ENCODE results near the gene CAMSAP2.
A peak's percentile ranks its signal among the peaks of the same experiment; 100 is the strongest.

The CAMSAP2 gene

GRCh38 chr1:200901796-200902444 lies 163.2 kb downstream of the CAMSAP2 start:
- no peak for DNase-seq

DNA sequence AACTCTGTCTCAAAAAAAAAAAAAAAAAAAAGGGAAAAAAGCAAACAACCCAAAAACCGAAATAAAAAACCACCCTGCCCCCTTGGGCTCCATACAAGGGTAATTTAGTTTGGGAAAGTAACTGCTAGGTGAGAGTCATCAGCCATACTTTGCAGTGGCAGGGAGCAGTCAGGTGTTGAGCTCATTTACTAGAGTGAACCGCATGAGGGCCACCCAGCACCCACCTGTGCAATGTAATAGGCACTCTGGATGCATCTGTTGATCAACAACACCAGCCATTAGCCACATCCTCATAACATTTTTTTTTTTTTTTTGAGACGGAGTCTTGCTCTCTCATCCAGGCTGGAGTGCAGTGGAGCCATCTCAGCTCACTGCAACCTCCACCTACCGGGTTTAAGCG lies 165.1 kb downstream of the CAMSAP2 start:
- no peak for DNase-seq

DNA sequence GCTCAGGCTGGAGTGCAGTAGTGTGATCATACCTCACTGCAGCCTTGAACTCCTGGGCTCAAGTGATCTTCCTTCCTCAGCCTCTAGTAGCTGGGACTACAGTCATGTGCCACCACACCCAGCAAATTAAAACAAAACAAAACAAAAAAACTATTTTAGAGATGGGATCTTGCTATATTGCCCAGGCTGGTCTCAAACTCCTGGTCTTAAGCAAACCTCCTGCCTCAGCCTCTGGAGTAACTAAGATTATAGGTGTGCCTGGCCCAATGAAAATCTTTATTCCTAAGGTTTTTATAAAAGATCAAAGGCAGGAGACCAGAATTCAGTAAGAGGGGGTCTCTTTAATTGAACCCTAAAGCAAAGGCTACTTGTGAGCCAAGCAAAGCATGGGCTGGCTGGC lies 166.1 kb downstream of the CAMSAP2 start:
- no peak for DNase-seq

GRCh38 chr1:200905411-200906052 lies 166.8 kb downstream of the CAMSAP2 start:
- DNase-seq: peak; percentile 18

DNA sequence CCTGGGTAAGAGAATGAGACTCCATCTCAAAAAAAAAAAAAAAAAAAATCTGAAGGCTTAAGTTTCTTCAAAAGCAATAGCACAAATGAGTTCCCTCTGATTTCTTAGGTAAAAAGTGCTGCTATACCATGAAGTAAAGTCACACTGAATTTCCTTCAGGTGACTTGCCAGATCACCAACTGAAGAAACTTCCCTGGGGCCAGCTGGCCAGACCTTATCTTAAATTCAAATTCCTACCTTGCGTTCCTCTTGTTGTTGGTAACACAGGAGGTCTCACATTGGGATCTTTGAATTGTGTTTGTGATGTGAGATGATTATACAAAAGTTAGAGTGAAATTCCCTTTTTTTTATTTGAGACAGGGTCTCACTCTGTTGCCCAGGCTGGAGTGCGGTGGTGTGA lies 167.8 kb downstream of the CAMSAP2 start:
- no peak for DNase-seq

- peak; percentile 46 for DNase-seq
These were observed 169.0 kb downstream of the CAMSAP2 start for GRCh38 chr1:200907611-200908097.

- no peak for DNase-seq
These were observed 169.6 kb downstream of the CAMSAP2 start for GRCh38 chr1:200908191-200908868.

GRCh38 chr1:200909071-200909470 lies 170.4 kb downstream of the CAMSAP2 start:
- no peak for DNase-seq

- DNase-seq: no peak
These were observed 171.1 kb downstream of the CAMSAP2 start for GRCh38 chr1:200909757-200910239.
